ENCODE data around the gene GRID1.

GRID1 gene

DNA sequence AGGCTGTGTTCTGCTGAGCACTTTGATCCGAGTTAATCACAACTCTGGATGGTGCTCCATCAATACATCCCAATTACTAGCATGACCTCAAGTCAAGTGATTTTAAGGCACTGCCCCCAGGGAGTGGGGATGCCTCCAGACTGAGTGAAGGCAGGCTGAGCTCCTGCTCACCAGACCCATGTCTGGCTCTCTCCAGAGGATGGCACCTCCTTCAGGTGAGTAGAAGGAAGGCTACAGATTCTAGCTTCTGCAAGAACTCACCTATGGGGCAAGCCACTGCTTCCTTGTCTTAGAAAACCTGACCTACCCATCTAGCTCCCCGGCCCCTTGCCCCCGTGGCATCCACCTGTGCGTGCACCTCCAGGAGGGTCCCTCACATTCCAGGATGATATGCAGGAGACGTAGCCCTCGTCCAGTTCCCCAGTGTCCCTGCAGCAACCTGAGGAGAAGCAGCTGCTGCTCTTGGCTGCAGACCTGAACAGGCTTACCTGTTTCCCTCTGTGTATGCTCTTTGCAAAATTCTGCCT lies 390.3 kb downstream of the GRID1 start:
- no peak overlapping the region for H3K4me3 ChIP-seq (ENCODE audit: low read depth, low read length)
- 0 out of 2 replicates have a peak, but pooled peaks cover 2% of the 10 kb centered on the region for H3K4me1 ChIP-seq (ENCODE audit: control insufficient read depth, insufficient read depth, low read length)
- CTCF ChIA-PET, result interaction anchor here (0.6 to 1.1 kb wide), 4 partner anchors 12 to 190 kb away, joined by 3 to 4 read pairs (median 4); no protein-coding TSS in a partner anchor
- no peak overlapping the region for H3K27ac ChIP-seq (ENCODE audit: extremely low read depth, low read depth, low read length)
- no peaks in the 10 kb centered on the region for H3K36me3 ChIP-seq (ENCODE audit: control insufficient read depth in 2 of 2, insufficient read depth in 1 of 2, low read length in 2 of 2)
- H3K9me3 ChIP-seq (ENCODE audit: control insufficient read depth, insufficient read depth, low read depth, low read length), result no peaks in the 10 kb centered on the region
- POLR2A ChIA-PET, result no interaction called here
- TF ChIP-seq GLIS1 (tag by site-specific recombination; IDR thresholded peaks at IDR 0.05), result no peak

DNA sequence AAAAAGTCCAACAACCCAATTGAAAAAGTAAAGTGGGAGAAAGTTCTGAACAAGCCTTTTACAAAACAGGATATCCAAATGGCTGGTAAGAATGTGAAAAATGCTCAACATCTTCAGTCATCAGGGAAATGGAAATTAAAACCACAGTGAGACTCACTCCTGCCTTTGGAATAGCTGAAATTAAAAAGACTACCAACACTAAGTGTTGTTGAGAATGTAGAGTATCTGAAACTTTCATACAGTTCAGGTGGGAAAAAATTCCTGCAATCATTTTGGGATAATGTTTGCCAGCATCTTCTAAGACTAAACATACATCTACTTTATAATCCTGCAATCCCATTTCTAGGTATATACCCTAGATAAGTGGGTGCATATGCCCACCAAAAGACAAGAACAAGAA lies 395.1 kb downstream of the GRID1 start:
- CTCF ChIA-PET, result interaction anchor here (0.6 to 1.2 kb wide), 2 partner anchors 25 to 405 kb away, joined by 3 read pairs; no protein-coding TSS in a partner anchor

DNA sequence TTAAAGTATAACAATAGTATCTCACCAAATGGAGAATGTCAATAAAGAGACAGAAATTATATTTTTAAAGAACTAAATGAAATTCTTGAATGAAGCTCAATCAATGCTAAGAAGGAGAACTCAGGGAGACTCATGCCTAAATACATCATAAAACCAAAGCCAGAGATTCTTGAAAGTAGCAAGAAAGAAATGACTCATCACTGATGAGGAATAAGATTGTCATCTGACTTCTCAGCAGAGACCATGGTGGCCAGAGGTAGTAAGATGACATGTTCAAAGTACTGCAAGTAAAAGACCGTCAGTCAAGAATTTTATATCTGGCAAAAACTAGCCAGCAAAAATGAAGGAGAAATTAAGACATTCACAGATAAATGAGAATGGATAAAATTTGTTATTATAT lies 399.0 kb downstream of the GRID1 start:
- TF ChIP-seq ZNF654 (tag by site-specific recombination; IDR thresholded peaks at IDR 0.05; ENCODE audit: low read depth) (no peak), ZNF501 (tag by site-specific recombination; IDR thresholded peaks at IDR 0.05) (no peak), ZFP3 (tag by site-specific recombination; IDR thresholded peaks at IDR 0.05; ENCODE audit: low read depth) (no peak), SP3 (tag by site-specific recombination; IDR thresholded peaks at IDR 0.05) (no peak), ZNF324 (tag by site-specific recombination; IDR thresholded peaks at IDR 0.05) (no peak), ZBTB8A (tag by site-specific recombination; IDR thresholded peaks at IDR 0.05) (no peak), ZNF623 (tag by site-specific recombination; IDR thresholded peaks at IDR 0.05) (no peak), ZNF530 (tag by site-specific recombination; IDR thresholded peaks at IDR 0.05; ENCODE audit: low read depth) (no peak), ZBTB1 (tag by site-specific recombination; IDR thresholded peaks at IDR 0.05) (no peak)
- TF ChIP-seq, protein P1, sequence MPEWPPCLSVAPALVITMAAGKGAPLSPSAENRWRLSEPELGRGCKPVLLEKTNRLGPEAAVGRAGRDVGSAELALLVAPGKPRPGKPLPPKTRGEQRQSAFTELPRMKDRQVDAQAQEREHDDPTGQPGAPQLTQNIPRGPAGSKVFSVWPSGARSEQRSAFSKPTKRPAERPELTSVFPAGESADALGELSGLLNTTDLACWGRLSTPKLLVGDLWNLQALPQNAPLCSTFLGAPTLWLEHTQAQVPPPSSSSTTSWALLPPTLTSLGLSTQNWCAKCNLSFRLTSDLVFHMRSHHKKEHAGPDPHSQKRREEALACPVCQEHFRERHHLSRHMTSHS (tag by site-specific recombination; IDR thresholded peaks at IDR 0.05), result no peak
- TF ChIP-seq, protein P2, sequence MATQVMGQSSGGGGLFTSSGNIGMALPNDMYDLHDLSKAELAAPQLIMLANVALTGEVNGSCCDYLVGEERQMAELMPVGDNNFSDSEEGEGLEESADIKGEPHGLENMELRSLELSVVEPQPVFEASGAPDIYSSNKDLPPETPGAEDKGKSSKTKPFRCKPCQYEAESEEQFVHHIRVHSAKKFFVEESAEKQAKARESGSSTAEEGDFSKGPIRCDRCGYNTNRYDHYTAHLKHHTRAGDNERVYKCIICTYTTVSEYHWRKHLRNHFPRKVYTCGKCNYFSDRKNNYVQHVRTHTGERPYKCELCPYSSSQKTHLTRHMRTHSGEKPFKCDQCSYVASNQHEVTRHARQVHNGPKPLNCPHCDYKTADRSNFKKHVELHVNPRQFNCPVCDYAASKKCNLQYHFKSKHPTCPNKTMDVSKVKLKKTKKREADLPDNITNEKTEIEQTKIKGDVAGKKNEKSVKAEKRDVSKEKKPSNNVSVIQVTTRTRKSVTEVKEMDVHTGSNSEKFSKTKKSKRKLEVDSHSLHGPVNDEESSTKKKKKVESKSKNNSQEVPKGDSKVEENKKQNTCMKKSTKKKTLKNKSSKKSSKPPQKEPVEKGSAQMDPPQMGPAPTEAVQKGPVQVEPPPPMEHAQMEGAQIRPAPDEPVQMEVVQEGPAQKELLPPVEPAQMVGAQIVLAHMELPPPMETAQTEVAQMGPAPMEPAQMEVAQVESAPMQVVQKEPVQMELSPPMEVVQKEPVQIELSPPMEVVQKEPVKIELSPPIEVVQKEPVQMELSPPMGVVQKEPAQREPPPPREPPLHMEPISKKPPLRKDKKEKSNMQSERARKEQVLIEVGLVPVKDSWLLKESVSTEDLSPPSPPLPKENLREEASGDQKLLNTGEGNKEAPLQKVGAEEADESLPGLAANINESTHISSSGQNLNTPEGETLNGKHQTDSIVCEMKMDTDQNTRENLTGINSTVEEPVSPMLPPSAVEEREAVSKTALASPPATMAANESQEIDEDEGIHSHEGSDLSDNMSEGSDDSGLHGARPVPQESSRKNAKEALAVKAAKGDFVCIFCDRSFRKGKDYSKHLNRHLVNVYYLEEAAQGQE (tag by site-specific recombination; IDR thresholded peaks at IDR 0.05), result no peak
- TF ChIP-seq, protein P3, sequence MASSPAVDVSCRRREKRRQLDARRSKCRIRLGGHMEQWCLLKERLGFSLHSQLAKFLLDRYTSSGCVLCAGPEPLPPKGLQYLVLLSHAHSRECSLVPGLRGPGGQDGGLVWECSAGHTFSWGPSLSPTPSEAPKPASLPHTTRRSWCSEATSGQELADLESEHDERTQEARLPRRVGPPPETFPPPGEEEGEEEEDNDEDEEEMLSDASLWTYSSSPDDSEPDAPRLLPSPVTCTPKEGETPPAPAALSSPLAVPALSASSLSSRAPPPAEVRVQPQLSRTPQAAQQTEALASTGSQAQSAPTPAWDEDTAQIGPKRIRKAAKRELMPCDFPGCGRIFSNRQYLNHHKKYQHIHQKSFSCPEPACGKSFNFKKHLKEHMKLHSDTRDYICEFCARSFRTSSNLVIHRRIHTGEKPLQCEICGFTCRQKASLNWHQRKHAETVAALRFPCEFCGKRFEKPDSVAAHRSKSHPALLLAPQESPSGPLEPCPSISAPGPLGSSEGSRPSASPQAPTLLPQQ (tag by site-specific recombination; IDR thresholded peaks at IDR 0.05), result no peak
- Histone ChIP-seq H3K36me3 (ENCODE audit: control insufficient read depth in 2 of 2, insufficient read depth in 1 of 2, low read length in 2 of 2) (no peaks in the 10 kb centered on the region), H3K4me1 (ENCODE audit: control insufficient read depth, insufficient read depth, low read length) (no peaks in the 10 kb centered on the region), H3K27ac (ENCODE audit: extremely low read depth, low read depth, low read length) (no peak overlapping the region), H3K9me3 (ENCODE audit: control insufficient read depth, insufficient read depth, low read depth, low read length) (no peaks in the 10 kb centered on the region), H3K4me3 (ENCODE audit: low read depth, low read length) (no peak overlapping the region)
- POLR2A ChIA-PET, result no interaction called here
- CTCF ChIA-PET, result no interaction called here

More for the DNA sequence above, 395.1 kb downstream of the GRID1 start:
- no peak for TF ChIP-seq ZNF292 (tag by site-specific recombination; IDR thresholded peaks at IDR 0.05; ENCODE audit: borderline replicate concordance, low read depth)
- TF ChIP-seq ZNF184 (tag by site-specific recombination; IDR thresholded peaks at IDR 0.05), result peak; percentile 94
- no peak for TF ChIP-seq FEZF1 (tag by site-specific recombination; IDR thresholded peaks at IDR 0.05)
- 0 out of 2 replicates have a peak, but pooled peaks cover 2% of the 10 kb centered on the region for H3K4me1 ChIP-seq (ENCODE audit: control insufficient read depth, insufficient read depth, low read length)
- no peaks in the 10 kb centered on the region for H3K36me3 ChIP-seq (ENCODE audit: control insufficient read depth in 2 of 2, insufficient read depth in 1 of 2, low read length in 2 of 2)
- POLR2A ChIA-PET, result no interaction called here
- H3K27ac ChIP-seq (ENCODE audit: extremely low read depth, low read depth, low read length), result no peak overlapping the region
- no peak overlapping the region for H3K4me3 ChIP-seq (ENCODE audit: low read depth, low read length)
- no peaks in the 10 kb centered on the region for H3K9me3 ChIP-seq (ENCODE audit: control insufficient read depth, insufficient read depth, low read depth, low read length)
